Stimulated activated CD4-positive, alpha-beta T cell treated with anti-CD3 and anti-CD28 coated beads, Interleukin-15, amount 100 ng/mL, for 48 hours (primary cell): ENCODE measurements around the gene B4GALNT3.

ENCODE experiments used
- DNase-seq, 2 donors: peaks; one replicate each; pipeline ENCODE4 v3.0.0-alpha.2; 2020; ENCODE audit warnings: low read depth in 2 of 2

Gene B4GALNT3

GRCh38 chr12:593396-594270 lies 133.9 kb downstream of the B4GALNT3 start:
- no peak for DNase-seq

DNA sequence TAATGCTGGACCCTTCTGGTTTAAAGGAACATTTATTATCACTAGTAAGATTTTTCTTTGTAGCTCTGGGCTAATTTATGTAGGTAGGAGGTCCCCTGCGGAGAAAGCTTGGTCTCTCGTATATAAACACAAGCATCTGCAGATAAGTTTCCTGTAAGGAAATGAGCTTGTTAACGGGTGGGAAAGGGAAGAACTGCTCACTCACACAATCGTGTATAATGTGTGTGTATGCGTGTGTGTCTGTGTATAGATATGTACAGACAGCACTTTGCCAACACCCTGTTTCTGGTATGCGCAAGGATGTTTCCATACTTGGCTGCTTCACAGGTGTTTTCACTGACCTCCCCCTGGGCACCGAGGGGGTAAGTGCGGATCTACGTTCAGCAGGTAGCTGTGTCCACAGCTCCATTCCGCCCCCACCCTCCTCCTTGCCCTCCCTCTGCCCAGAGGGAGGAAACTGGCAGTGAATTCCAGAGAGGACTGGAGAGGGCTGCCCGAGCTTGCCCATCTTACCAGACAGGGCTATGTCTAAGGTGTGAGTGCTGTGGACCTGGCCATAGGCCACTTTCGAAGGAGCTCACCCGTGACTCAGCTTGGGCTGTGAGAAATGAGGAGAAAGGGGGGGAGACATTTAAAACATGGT lies 138.3 kb downstream of the B4GALNT3 start:
- DNase-seq = no peak

GRCh38 chr12:599756-600155 lies 140.0 kb downstream of the B4GALNT3 start:
- DNase-seq = no peak

GRCh38 chr12:601976-602699 lies 142.4 kb downstream of the B4GALNT3 start:
- no peak for DNase-seq

DNA sequence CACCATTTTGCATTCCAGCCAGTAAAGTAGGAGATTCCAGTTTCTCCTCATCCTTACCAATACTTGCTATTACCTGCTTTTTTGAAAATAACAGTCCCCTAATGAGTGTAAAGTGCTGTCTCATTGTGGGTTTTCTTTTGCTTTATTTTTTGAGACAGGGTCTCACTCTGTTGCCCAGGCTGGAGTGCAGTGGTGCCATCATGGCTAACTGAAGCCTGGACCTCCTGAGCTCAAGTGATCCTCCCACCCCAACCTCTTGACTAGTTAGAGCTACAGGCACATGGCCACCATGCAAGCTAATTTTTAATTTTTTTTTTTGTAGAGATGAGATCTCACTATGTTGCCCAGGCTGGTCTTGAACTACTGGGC lies 142.9 kb downstream of the B4GALNT3 start:
- no peak for DNase-seq

GRCh38 chr12:604956-605355 lies 145.2 kb downstream of the B4GALNT3 start:
- no peak for DNase-seq

GRCh38 chr12:607541-608001 lies 147.8 kb downstream of the B4GALNT3 start:
- DNase-seq = no peak

GRCh38 chr12:608413-608812 lies 148.7 kb downstream of the B4GALNT3 start:
- DNase-seq = no peak

GRCh38 chr12:608921-609320 lies 149.2 kb downstream of the B4GALNT3 start:
- DNase-seq = no peak

- DNase-seq = no peak
Observed at GRCh38 chr12:611721-612120, 152.0 kb downstream of the B4GALNT3 start.

- DNase-seq = no peak
Observed at GRCh38 chr12:612293-612692, 152.6 kb downstream of the B4GALNT3 start.

GRCh38 chr12:612886-613285 lies 153.1 kb downstream of the B4GALNT3 start:
- no peak for DNase-seq
